H9 (cell line): ENCODE measurements around the gene BHLHE40. TPM values are rescaled to one million over a fixed set of nuclear protein-coding genes. Genes with fewer than 3 reads are reported as not detected.

ENCODE experiments used
- DNase-seq: peaks from one replicate; pipeline ENCODE4 v3.0.0-alpha.2; 2017
- H2AFZ ChIP-seq: one replicate; pipeline ENCODE4 v1.6.1; 2013; ENCODE audit warnings: mild to moderate bottlenecking, low read length, control low read depth, moderate library complexity
- H2AK5ac ChIP-seq: 2 replicates; pipeline ENCODE4 v1.6.1; 2013; ENCODE audit warnings: low read length, control low read depth, mixed read lengths; ENCODE audit not compliant: insufficient read length
- H2BK120ac ChIP-seq: one replicate; pipeline ENCODE4 v1.6.1; 2013; ENCODE audit warnings: low read depth, mild to moderate bottlenecking, low read length, control low read depth, inconsistent platforms; ENCODE audit not compliant: poor library complexity, severe bottlenecking
- H2BK12ac ChIP-seq: 2 replicates; pipeline ENCODE4 v1.6.1; 2013; ENCODE audit warnings: low read length, control low read depth, mixed read lengths, low read depth; ENCODE audit not compliant: insufficient read length
- H2BK15ac ChIP-seq: 2 replicates; pipeline ENCODE4 v1.6.1; 2013; ENCODE audit warnings: low read depth, low read length, control low read depth
- H2BK20ac ChIP-seq: one replicate; pipeline ENCODE4 v1.6.1; 2013; ENCODE audit warnings: low read depth, mild to moderate bottlenecking, low read length, control low read depth, inconsistent platforms; ENCODE audit not compliant: poor library complexity, severe bottlenecking
- H2BK5ac ChIP-seq: 2 replicates; pipeline ENCODE4 v1.6.1; 2013; ENCODE audit warnings: low read length, control low read depth, mixed read lengths; ENCODE audit not compliant: insufficient read length
- H3K14ac ChIP-seq: 2 replicates; pipeline ENCODE4 v1.6.1; 2013; ENCODE audit warnings: low read length, control low read depth; ENCODE audit not compliant: insufficient read depth
- H3K18ac ChIP-seq: 2 replicates; pipeline ENCODE4 v1.6.1; 2013; ENCODE audit warnings: low read depth, mild to moderate bottlenecking, mixed read lengths, low read length, control low read depth; ENCODE audit not compliant: insufficient read length
- H3K23ac ChIP-seq: 2 replicates; pipeline ENCODE4 v1.6.1; 2013; ENCODE audit warnings: low read length, control low read depth, mixed read lengths, low read depth; ENCODE audit not compliant: insufficient read length
- H3K23me2 ChIP-seq: 2 replicates; pipeline ENCODE4 v1.6.1; 2013; ENCODE audit warnings: low read depth, mild to moderate bottlenecking, mixed read lengths, low read length, control low read depth; ENCODE audit not compliant: insufficient read length, poor library complexity, severe bottlenecking
- H3K27ac ChIP-seq: 2 replicates; pipeline ENCODE4 v1.5.1; 2013; ENCODE audit warnings: low read length, control low read depth, mixed read lengths, low read depth; ENCODE audit not compliant: insufficient read length
- H3K27me3 ChIP-seq: 2 replicates; pipeline ENCODE4 v1.6.1; 2013; ENCODE audit warnings: low read length, control low read depth, inconsistent platforms; ENCODE audit not compliant: insufficient read depth
- H3K4ac ChIP-seq: 2 replicates; pipeline ENCODE4 v1.6.1; 2013; ENCODE audit warnings: low read depth, mild to moderate bottlenecking, control low read depth, inconsistent platforms, low read length, moderate library complexity
- H3K4me1 ChIP-seq: 2 replicates; pipeline ENCODE4 v1.6.1; 2013; ENCODE audit warnings: low read length, control low read depth, inconsistent platforms; ENCODE audit not compliant: insufficient read depth
- H3K4me2 ChIP-seq: 2 replicates; pipeline ENCODE4 v1.6.1; 2013; ENCODE audit warnings: low read length, control low read depth, mixed read lengths; ENCODE audit not compliant: insufficient read length, insufficient read depth
- H3K56ac ChIP-seq: 2 replicates; pipeline ENCODE4 v1.6.1; 2013; ENCODE audit warnings: low read depth, mild to moderate bottlenecking, mixed read lengths, low read length, control low read depth; ENCODE audit not compliant: insufficient read length
- H3K79me1 ChIP-seq: 2 replicates; pipeline ENCODE4 v1.6.1; 2013; ENCODE audit warnings: low read depth, mild to moderate bottlenecking, moderate library complexity, low read length, control low read depth, inconsistent platforms; ENCODE audit not compliant: insufficient read depth, poor library complexity, severe bottlenecking
- H3K79me2 ChIP-seq: 2 replicates; pipeline ENCODE4 v1.6.1; 2013; ENCODE audit warnings: low read length, control low read depth, inconsistent platforms; ENCODE audit not compliant: insufficient read depth
- H3K9ac ChIP-seq: 2 replicates; pipeline ENCODE4 v1.6.1; 2013; ENCODE audit warnings: low read length, control low read depth, mixed read lengths; ENCODE audit not compliant: insufficient read length; ENCODE audit errors: extremely low read depth
- H3K9me3 ChIP-seq: one replicate; pipeline ENCODE4 v1.6.1; 2013; ENCODE audit warnings: low read depth, low read length, inconsistent platforms; ENCODE audit not compliant: control insufficient read depth
- H3T11ph ChIP-seq: one replicate; pipeline ENCODE4 v1.6.1; 2013; ENCODE audit warnings: mild to moderate bottlenecking, low read length, control low read depth, inconsistent platforms
- H4K20me1 ChIP-seq: one replicate; pipeline ENCODE4 v1.6.1; 2013; ENCODE audit not compliant: control insufficient read depth, insufficient read length, insufficient read depth
- H4K5ac ChIP-seq: 2 replicates; pipeline ENCODE4 v1.6.1; 2013; ENCODE audit warnings: low read depth, mild to moderate bottlenecking, mixed read lengths, low read length, control low read depth; ENCODE audit not compliant: insufficient read length
- H4K8ac ChIP-seq: replicated peaks from 2 replicates; pipeline ENCODE4 v1.6.1; 2013; ENCODE audit warnings: low read length, control low read depth, mixed read lengths, low read depth; ENCODE audit not compliant: insufficient read length
- H4K91ac ChIP-seq: 2 replicates; pipeline ENCODE4 v1.6.1; 2013; ENCODE audit warnings: low read depth, mild to moderate bottlenecking, moderate library complexity, mixed read lengths, low read length, control low read depth; ENCODE audit not compliant: insufficient read length
- H3K27ac Mint-ChIP-seq, 3 experiments: 2 replicates in 2 of 3; 3 replicates in 1 of 3; pipeline ENCODE4 v1.8.0; 2020 to 2021; ENCODE audit warnings: mixed read lengths in 3 of 3, mild to moderate bottlenecking in 1 of 3, moderate library complexity in 1 of 3
- H3K27me3 Mint-ChIP-seq: 2 replicates; pipeline ENCODE4 v1.8.0; 2021; ENCODE audit warnings: low read depth, mild to moderate bottlenecking, moderate library complexity, mixed read lengths
- H3K36me3 Mint-ChIP-seq, 3 experiments: 2 replicates in 2 of 3; 3 replicates in 1 of 3; pipeline ENCODE4 v1.8.0; 2020 to 2021; ENCODE audit warnings: low read depth in 3 of 3, mixed read lengths in 3 of 3; ENCODE audit not compliant: insufficient read depth in 1 of 3
- H3K4me1 Mint-ChIP-seq, 2 experiments: 2 replicates each; pipeline ENCODE4 v1.8.0; 2020; ENCODE audit warnings: mixed read lengths in 2 of 2
- H3K4me3 Mint-ChIP-seq, 2 experiments: 2 replicates in 1 of 2; 3 replicates in 1 of 2; pipeline ENCODE4 v1.8.0; 2020 to 2021; ENCODE audit warnings: mild to moderate bottlenecking in 2 of 2, mixed read lengths in 2 of 2, moderate library complexity in 1 of 2
- H3K9me3 Mint-ChIP-seq, 2 experiments: 2 replicates in 1 of 2; 3 replicates in 1 of 2; pipeline ENCODE4 v1.8.0; 2020; ENCODE audit warnings: mild to moderate bottlenecking in 2 of 2, mixed read lengths in 2 of 2, moderate library complexity in 1 of 2
- WGBS: extraction: QIAGEN DNeasy Blood & Tissue Kit; methylation state at CpG from one replicate; pipeline ENCODE4 v1.1.7; 2013; ENCODE audit warnings: missing lambda C conversion rate, low lambda C conversion rate, mixed read lengths; ENCODE audit not compliant: insufficient read length; ENCODE audit errors: extremely low coverage; 5-methylcytosine and 5-hydroxymethylcytosine counted together
- total RNA-seq: library from RNA; stranded (reverse); gene quantifications from 2 replicates; pipeline ENCODE4 v1.2.1, GENCODE V29; 2021
- TF ChIP-seq, protein P1 (sequence below): fragments of 200-600 bp; sonication (generic); conservative IDR thresholded peaks from 3 replicates; pipeline ENCODE4 v1.8.0; 2021; ENCODE audit warnings: antibody characterized with exemption, mild to moderate bottlenecking

Gene BHLHE40
- total RNA-seq, 1 experiment from 2014 or later = 4.1 TPM

DNA sequence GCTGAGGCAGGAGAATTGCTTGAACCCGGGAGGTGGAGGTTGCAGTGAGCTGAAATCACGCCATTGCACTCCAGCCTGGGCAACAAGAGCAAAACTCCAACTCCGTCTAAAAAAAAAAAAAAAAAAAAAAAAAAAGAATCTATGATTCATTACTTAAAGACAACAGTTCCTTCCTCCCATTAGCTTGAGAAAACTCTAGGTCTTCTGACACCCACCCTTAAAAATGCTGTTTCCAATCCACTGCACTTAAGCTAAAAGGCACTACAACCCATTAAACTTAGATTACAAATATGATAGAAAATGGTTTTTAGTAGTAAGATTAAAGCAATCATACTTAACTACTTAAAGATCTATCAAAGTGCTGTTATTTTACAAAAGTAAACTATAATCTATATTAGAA lies 40.0 kb upstream of the BHLHE40 start:
- H3K27me3 ChIP-seq = no peaks in the 10 kb centered on the region
- no peak overlapping the region for H2BK15ac ChIP-seq
- no peak overlapping the region for H3K18ac ChIP-seq
- H3K4me3 Mint-ChIP-seq = no peak overlapping the region
- no peak overlapping the region for H2AK5ac ChIP-seq
- H4K5ac ChIP-seq = no peak overlapping the region
- H2BK12ac ChIP-seq = no peak overlapping the region
- no peaks in the 10 kb centered on the region for H3K79me1 ChIP-seq
- H3K23ac ChIP-seq = no peak overlapping the region
- H4K8ac ChIP-seq = no peak overlapping the region
- no peaks in the 10 kb centered on the region for H3K27me3 Mint-ChIP-seq
- no peaks in the 10 kb centered on the region for H3K4me1 Mint-ChIP-seq
- H3K4ac ChIP-seq = no peak overlapping the region
- no peaks in the 10 kb centered on the region for H3K9me3 Mint-ChIP-seq
- H3K27ac Mint-ChIP-seq = no peak overlapping the region
- TF ChIP-seq, protein P1, sequence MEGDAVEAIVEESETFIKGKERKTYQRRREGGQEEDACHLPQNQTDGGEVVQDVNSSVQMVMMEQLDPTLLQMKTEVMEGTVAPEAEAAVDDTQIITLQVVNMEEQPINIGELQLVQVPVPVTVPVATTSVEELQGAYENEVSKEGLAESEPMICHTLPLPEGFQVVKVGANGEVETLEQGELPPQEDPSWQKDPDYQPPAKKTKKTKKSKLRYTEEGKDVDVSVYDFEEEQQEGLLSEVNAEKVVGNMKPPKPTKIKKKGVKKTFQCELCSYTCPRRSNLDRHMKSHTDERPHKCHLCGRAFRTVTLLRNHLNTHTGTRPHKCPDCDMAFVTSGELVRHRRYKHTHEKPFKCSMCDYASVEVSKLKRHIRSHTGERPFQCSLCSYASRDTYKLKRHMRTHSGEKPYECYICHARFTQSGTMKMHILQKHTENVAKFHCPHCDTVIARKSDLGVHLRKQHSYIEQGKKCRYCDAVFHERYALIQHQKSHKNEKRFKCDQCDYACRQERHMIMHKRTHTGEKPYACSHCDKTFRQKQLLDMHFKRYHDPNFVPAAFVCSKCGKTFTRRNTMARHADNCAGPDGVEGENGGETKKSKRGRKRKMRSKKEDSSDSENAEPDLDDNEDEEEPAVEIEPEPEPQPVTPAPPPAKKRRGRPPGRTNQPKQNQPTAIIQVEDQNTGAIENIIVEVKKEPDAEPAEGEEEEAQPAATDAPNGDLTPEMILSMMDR = no peak
- H3K9ac ChIP-seq = no peak overlapping the region
- H2BK120ac ChIP-seq = no peak overlapping the region
- H3K4me1 ChIP-seq = no peaks in the 10 kb centered on the region
- H3K79me2 ChIP-seq = no peaks in the 10 kb centered on the region
- no peak overlapping the region for H3K14ac ChIP-seq
- H3K23me2 ChIP-seq = no peaks in the 10 kb centered on the region
- no peak overlapping the region for H2BK5ac ChIP-seq
- H3K9me3 ChIP-seq = no peaks in the 10 kb centered on the region
- no peak overlapping the region for H2BK20ac ChIP-seq
- no peak overlapping the region for H3K27ac ChIP-seq
- H3K4me2 ChIP-seq = no peak overlapping the region
- no peak overlapping the region for H4K91ac ChIP-seq
- no peak overlapping the region for H3T11ph ChIP-seq
- no peak overlapping the region for H3K56ac ChIP-seq
- no peaks in the 10 kb centered on the region for H4K20me1 ChIP-seq
- no peaks in the 10 kb centered on the region for H3K36me3 Mint-ChIP-seq
- no peak overlapping the region for H2AFZ ChIP-seq
- no peak for DNase-seq
- WGBS = no CpG with 5 or more reads among the region's 3 CpGs
